Measurements from ENCODE around the gene MRPL10. TPM values are rescaled to one million over a fixed set of nuclear protein-coding genes. Genes with fewer than 3 reads are reported as not detected.

Gene MRPL10
- polyA plus RNA-seq, 2 of the 4 experiments (the other 2 are of a cell fraction): 62.8 to 97.7 TPM

GRCh38 chr17:47801906-47802305, 29.4 kb downstream of the MRPL10 start (continued):
- TF ChIP-seq HMGXB4 (CRISPR knock-in tag; IDR thresholded peaks at IDR 0.05; ENCODE audit: borderline replicate concordance) (no peak), CHD4 (IDR thresholded peaks at IDR 0.05; ENCODE audit: borderline replicate concordance) (no peak), HES2 (IDR thresholded peaks at IDR 0.05) (no peak), TFCP2L1 (CRISPR knock-in tag; IDR thresholded peaks at IDR 0.05) (no peak), ESRRA (IDR thresholded peaks at IDR 0.05; ENCODE audit: borderline replicate concordance, low read length) (no peak)

GRCh38 chr17:47801176-47801765, 30.1 kb downstream of the MRPL10 start:
- POLR2A ChIA-PET: no interaction called here
- Histone ChIP-seq H3K4me2 (no peak overlapping the region), H3K4me3 (no peak overlapping the region), H3K4me1 (no peaks in the 10 kb centered on the region), H3K9me3 (no peaks in the 10 kb centered on the region), H3K27ac (no peak overlapping the region)
- 45% methylated on average over 4 of the region's 4 CpGs for WGBS (ENCODE audit: missing lambda C conversion rate)
- FAIRE-seq (no peak), DNase-seq (ENCODE audit: low read depth in 1 of 2, low spot score in 1 of 2) (no peak), ATAC-seq (0 out of 6 replicates have a peak, but pooled peaks of 1 of the 2 experiments have one; percentile 5)
- TF ChIP-seq CTCF (IDR thresholded peaks at IDR 0.05) (no peak), RFX5 (IDR thresholded peaks at IDR 0.05) (no peak), NR3C1 (IDR thresholded peaks at IDR 0.05) (no peak), FOSB (CRISPR knock-in tag; IDR thresholded peaks at IDR 0.05) (no peak), POLR2AphosphoS2 (conservative IDR thresholded peaks at IDR 0.05; ENCODE audit: low read length) (no peak), HOXB13 (CRISPR knock-in tag; IDR thresholded peaks at IDR 0.05; ENCODE audit: low read depth) (no peak), HOXA7 (CRISPR knock-in tag; IDR thresholded peaks at IDR 0.05) (no peak), ZSCAN20 (CRISPR knock-in tag; IDR thresholded peaks at IDR 0.05) (no peak), EP300 (IDR thresholded peaks at IDR 0.05) (no peak), POLR2A (IDR thresholded peaks at IDR 0.05; ENCODE audit: low read length) (no peak), CBX2 (IDR thresholded peaks at IDR 0.05; ENCODE audit: borderline replicate concordance, low read depth) (no peak), ZFP36 (IDR thresholded peaks at IDR 0.05; ENCODE audit: borderline replicate concordance, partially characterized antibody) (no peak), NPAS2 (CRISPR knock-in tag; IDR thresholded peaks at IDR 0.05; ENCODE audit: borderline replicate concordance) (no peak), TFCP2L1 (CRISPR knock-in tag; IDR thresholded peaks at IDR 0.05) (no peak)
- CTCF ChIA-PET: interaction anchor here (0.6 to 7.3 kb wide), 31 partner anchors 9 to 213 kb away, joined by 3 to 47 read pairs (median 6); partner anchors contain the start of genes SCRN2 and TBX21

GRCh38 chr17:47800686-47801085, 30.7 kb downstream of the MRPL10 start:
- no peak overlapping the region for H3K4me2 ChIP-seq
- H3K9me3 ChIP-seq: no peaks in the 10 kb centered on the region
- WGBS (ENCODE audit: missing lambda C conversion rate): 63% methylated on average over 12 of the region's 12 CpGs
- ChIA-PET POLR2A (no interaction called here), CTCF (interaction anchor here (0.6 to 7.3 kb wide), 17 partner anchors 8 to 149 kb away, joined by 3 to 47 read pairs (median 19); partner anchors contain the start of gene TBX21)
- no peak overlapping the region for H3K27ac ChIP-seq
- FAIRE-seq: no peak
- no peak for DNase-seq (ENCODE audit: low read depth in 1 of 2, low spot score in 1 of 2)
- no peak overlapping the region for H3K4me3 ChIP-seq
- no peaks in the 10 kb centered on the region for H3K4me1 ChIP-seq
- ATAC-seq: no peak
- TF ChIP-seq TP53 (CRISPR knock-in tag; IDR thresholded peaks at IDR 0.05): no peak
- no peak for TF ChIP-seq HEYL (CRISPR knock-in tag; IDR thresholded peaks at IDR 0.05)
- TF ChIP-seq FOSL2 (IDR thresholded peaks at IDR 0.05): no peak
- TF ChIP-seq FOSL2 (CRISPR knock-in tag; IDR thresholded peaks at IDR 0.05): no peak
- no peak for TF ChIP-seq CBX2 (IDR thresholded peaks at IDR 0.05; ENCODE audit: borderline replicate concordance, low read depth)
- TF ChIP-seq POLR2A (IDR thresholded peaks at IDR 0.05; ENCODE audit: low read length): no peak
- no peak for TF ChIP-seq RCOR1 (IDR thresholded peaks at IDR 0.05; ENCODE audit: low read depth, low read length)
- TF ChIP-seq CHD4 (IDR thresholded peaks at IDR 0.05; ENCODE audit: borderline replicate concordance): no peak
- TF ChIP-seq CTCF (IDR thresholded peaks at IDR 0.05): no peak
- no peak for TF ChIP-seq ELK1 (IDR thresholded peaks at IDR 0.05; ENCODE audit: low read depth, low read length)
- TF ChIP-seq ATOH8 (CRISPR knock-in tag; IDR thresholded peaks at IDR 0.05; ENCODE audit: low read depth): no peak
- no peak for TF ChIP-seq ZFP36 (IDR thresholded peaks at IDR 0.05; ENCODE audit: borderline replicate concordance, partially characterized antibody)
- TF ChIP-seq USF2 (IDR thresholded peaks at IDR 0.05): no peak
